HepG2 (cell line): Measurements from ENCODE around the gene NIP7. TPM values are rescaled to one million over a fixed set of nuclear protein-coding genes. Genes with fewer than 3 reads are reported as not detected.

Experiments used
- ATM ChIP-seq: fragments of 450-650 bp; IDR thresholded peaks from 2 replicates; pipeline ENCODE4 v1.7.1; 2017; ENCODE audit warnings: mild to moderate bottlenecking, borderline replicate concordance
- E2F1 ChIP-seq: sonication (generic); formaldehyde crosslinking; IDR thresholded peaks from 2 replicates; pipeline ENCODE4 v1.5.0; 2020; ENCODE audit warnings: missing genetic modification reagents
- HNRNPUL1 ChIP-seq: fragments of 200-400 bp; formaldehyde crosslinking; IDR thresholded peaks from 2 replicates; pipeline ENCODE4 v1.6.1; 2017; ENCODE audit warnings: low read depth, mild to moderate bottlenecking, low read length, moderate library complexity
- KMT2A ChIP-seq: sonication (generic); formaldehyde crosslinking; IDR thresholded peaks from 2 replicates; pipeline ENCODE4 v1.4.0; 2020; ENCODE audit warnings: missing genetic modification reagents
- NR0B2 ChIP-seq: sonication (generic); formaldehyde crosslinking; IDR thresholded peaks from 2 replicates; pipeline ENCODE4 v1.4.0; 2020; ENCODE audit warnings: mild to moderate bottlenecking, missing genetic modification reagents
- RAD51 ChIP-seq: fragments of 450-650 bp; IDR thresholded peaks from 2 replicates; pipeline ENCODE4 v1.6.1; 2016; ENCODE audit warnings: borderline replicate concordance
- SATB2 ChIP-seq: sonication (generic); formaldehyde crosslinking; IDR thresholded peaks from 2 replicates; pipeline ENCODE4 v1.5.0; 2020; ENCODE audit warnings: missing genetic modification reagents
- SP2 ChIP-seq: sonication (generic); formaldehyde crosslinking; IDR thresholded peaks from 2 replicates; pipeline ENCODE4 v1.5.1; 2020; ENCODE audit warnings: mild to moderate bottlenecking, missing genetic modification reagents
- SRY ChIP-seq: sonication (generic); formaldehyde crosslinking; IDR thresholded peaks from 2 replicates; pipeline ENCODE4 v1.8.0; 2022; ENCODE audit warnings: mild to moderate bottlenecking, missing genetic modification reagents
- TP53 ChIP-seq: sonication (generic); formaldehyde crosslinking; conservative IDR thresholded peaks from 2 replicates; pipeline ENCODE4 v1.4.0; 2020; ENCODE audit warnings: missing genetic modification reagents
- ZC3H13 ChIP-seq: sonication (generic); formaldehyde crosslinking; IDR thresholded peaks from 2 replicates; pipeline ENCODE4 v1.8.1; 2023; ENCODE audit warnings: mild to moderate bottlenecking, missing genetic modification reagents, moderate library complexity
- ZEB1 ChIP-seq: IDR thresholded peaks from 2 replicates; pipeline ENCODE4 v1.6.1; 2012; ENCODE audit warnings: mild to moderate bottlenecking, low read depth, inconsistent platforms; ENCODE audit not compliant: insufficient replicate concordance
- ZFP36L1 ChIP-seq: sonication (generic); formaldehyde crosslinking; IDR thresholded peaks from 2 replicates; pipeline ENCODE4 v1.8.0; 2022; ENCODE audit warnings: mild to moderate bottlenecking, missing genetic modification reagents, moderate library complexity
- ZMAT3 ChIP-seq: sonication (generic); formaldehyde crosslinking; conservative IDR thresholded peaks from 2 replicates; pipeline ENCODE4 v1.7.0; 2021; ENCODE audit warnings: missing genetic modification reagents
- ZNF224 ChIP-seq: sonication (generic); formaldehyde crosslinking; IDR thresholded peaks from 2 replicates; pipeline ENCODE4 v1.5.0; 2020; ENCODE audit warnings: mild to moderate bottlenecking, missing genetic modification reagents
- ZNF253 ChIP-seq: sonication (generic); formaldehyde crosslinking; IDR thresholded peaks from 2 replicates; pipeline ENCODE4 v1.8.0; 2022; ENCODE audit warnings: mild to moderate bottlenecking, missing genetic modification reagents, borderline replicate concordance
- ZNF367 ChIP-seq: sonication (generic); formaldehyde crosslinking; IDR thresholded peaks from 2 replicates; pipeline ENCODE4 v1.4.0; 2020; ENCODE audit warnings: missing genetic modification reagents, borderline replicate concordance
- ZNF446 ChIP-seq: sonication (generic); formaldehyde crosslinking; IDR thresholded peaks from 2 replicates; pipeline ENCODE4 v1.5.0; 2020; ENCODE audit warnings: mild to moderate bottlenecking, missing genetic modification reagents
- polyA plus RNA-seq, 8 experiments: library from polyadenylated mRNA; depleted of rRNA in 3 of 8; stranded (reverse) in 7 of 8; unstranded in 1 of 8; fragments of >200 nt; fragmentation: Illumina TruSeq in 4 of 8; extraction: Trizol in 4 of 8; gene quantifications; 2 replicates each; pipeline versions ENCODE4 v1.2.1 to v1.2.3, GENCODE V29; 2011 to 2016; ENCODE audit warnings: low read depth in 4 of 8, missing spikeins in 1 of 8, mixed read lengths in 1 of 8; ENCODE audit not compliant: insufficient read depth in 1 of 8
- total RNA-seq, 5 experiments: library from RNA; depleted of rRNA; stranded (reverse); fragments of >200 nt; fragmentation: Illumina TruSeq; extraction: Trizol; gene quantifications; 2 replicates each; pipeline ENCODE4 v1.2.3, GENCODE V29; 2016; ENCODE audit warnings: low read depth in 1 of 5
- TF ChIP-seq, protein P1 (sequence below): sonication (generic); formaldehyde crosslinking; IDR thresholded peaks from 2 replicates; pipeline ENCODE4 v1.4.0; 2020; ENCODE audit warnings: missing genetic modification reagents, borderline replicate concordance
- TF ChIP-seq, protein P2 (sequence below): sonication (generic); formaldehyde crosslinking; IDR thresholded peaks from 2 replicates; pipeline ENCODE4 v1.5.1; 2020; ENCODE audit warnings: mild to moderate bottlenecking, missing genetic modification reagents, borderline replicate concordance
- TF ChIP-seq, protein P3 (sequence below): IDR thresholded peaks from 2 replicates; pipeline ENCODE4 v1.6.1; 2012; ENCODE audit warnings: low read depth, low read length, improper control_type of control experiment

The NIP7 gene
- total and polyA plus RNA-seq, 2 of the 13 experiments (the other 11 are each of a cell fraction or from before 2014, with no cell fraction given), result 15.3 to 114 TPM

DNA sequence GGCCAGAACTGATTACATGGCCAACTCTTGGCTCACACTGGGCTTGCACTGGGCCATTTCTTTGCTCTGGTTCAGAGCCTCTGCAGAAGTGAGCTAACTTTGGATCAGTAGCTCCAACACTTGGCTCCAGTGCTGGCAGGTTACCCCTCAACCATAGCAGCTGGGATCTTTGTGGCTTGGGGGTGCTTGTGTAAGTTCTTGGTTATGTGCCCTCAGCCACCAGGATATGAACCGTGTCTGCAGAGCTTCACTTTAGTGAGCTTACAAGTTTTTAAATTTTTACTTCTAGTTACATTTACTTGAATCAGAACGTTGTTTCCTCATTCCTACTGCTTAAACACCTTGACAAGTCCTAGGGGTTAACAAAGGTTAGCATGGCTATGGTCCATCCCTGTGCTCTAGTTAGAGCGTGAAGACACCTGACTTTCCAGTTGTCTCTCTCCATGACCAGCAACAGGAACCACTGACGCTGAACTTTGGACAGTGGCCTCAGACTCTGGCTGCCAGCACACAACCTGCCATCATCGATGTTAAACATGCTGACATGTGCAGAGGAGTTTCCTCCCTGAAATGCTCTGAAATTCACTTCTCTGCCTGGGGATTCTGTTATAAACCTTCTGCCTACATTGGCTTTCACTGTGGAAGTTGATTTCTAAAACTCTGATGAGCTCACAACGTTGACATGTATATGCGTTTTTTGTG lies 13.2 kb upstream of the NIP7 start (continued):
- TF ChIP-seq ZC3H13 (CRISPR knock-in tag) (peak; percentile 61; the same call in 1 of the 2 replicates), ZNF224 (CRISPR knock-in tag) (no peak), E2F1 (CRISPR knock-in tag) (no peak), ATM (no peak), ZNF446 (CRISPR knock-in tag) (0 out of 2 replicates have a peak, but pooled peaks have one; percentile 34), HNRNPUL1 (no peak), ZMAT3 (0 out of 2 replicates have a peak, but pooled peaks have one; percentile 83), RAD51 (no peak), ZNF253 (CRISPR knock-in tag) (no peak), SRY (CRISPR knock-in tag) (peak; percentile 58; the same call in 1 of the 2 replicates), KMT2A (CRISPR knock-in tag) (peak; percentile 73), SP2 (CRISPR knock-in tag) (no peak), SATB2 (no peak), ZEB1 (peak; percentile 10), TP53 (CRISPR knock-in tag) (no peak), ZFP36L1 (CRISPR knock-in tag) (0 out of 2 replicates have a peak, but pooled peaks have one; percentile 17), NR0B2 (no peak), ZNF367 (no peak)
- TF ChIP-seq, protein P1, sequence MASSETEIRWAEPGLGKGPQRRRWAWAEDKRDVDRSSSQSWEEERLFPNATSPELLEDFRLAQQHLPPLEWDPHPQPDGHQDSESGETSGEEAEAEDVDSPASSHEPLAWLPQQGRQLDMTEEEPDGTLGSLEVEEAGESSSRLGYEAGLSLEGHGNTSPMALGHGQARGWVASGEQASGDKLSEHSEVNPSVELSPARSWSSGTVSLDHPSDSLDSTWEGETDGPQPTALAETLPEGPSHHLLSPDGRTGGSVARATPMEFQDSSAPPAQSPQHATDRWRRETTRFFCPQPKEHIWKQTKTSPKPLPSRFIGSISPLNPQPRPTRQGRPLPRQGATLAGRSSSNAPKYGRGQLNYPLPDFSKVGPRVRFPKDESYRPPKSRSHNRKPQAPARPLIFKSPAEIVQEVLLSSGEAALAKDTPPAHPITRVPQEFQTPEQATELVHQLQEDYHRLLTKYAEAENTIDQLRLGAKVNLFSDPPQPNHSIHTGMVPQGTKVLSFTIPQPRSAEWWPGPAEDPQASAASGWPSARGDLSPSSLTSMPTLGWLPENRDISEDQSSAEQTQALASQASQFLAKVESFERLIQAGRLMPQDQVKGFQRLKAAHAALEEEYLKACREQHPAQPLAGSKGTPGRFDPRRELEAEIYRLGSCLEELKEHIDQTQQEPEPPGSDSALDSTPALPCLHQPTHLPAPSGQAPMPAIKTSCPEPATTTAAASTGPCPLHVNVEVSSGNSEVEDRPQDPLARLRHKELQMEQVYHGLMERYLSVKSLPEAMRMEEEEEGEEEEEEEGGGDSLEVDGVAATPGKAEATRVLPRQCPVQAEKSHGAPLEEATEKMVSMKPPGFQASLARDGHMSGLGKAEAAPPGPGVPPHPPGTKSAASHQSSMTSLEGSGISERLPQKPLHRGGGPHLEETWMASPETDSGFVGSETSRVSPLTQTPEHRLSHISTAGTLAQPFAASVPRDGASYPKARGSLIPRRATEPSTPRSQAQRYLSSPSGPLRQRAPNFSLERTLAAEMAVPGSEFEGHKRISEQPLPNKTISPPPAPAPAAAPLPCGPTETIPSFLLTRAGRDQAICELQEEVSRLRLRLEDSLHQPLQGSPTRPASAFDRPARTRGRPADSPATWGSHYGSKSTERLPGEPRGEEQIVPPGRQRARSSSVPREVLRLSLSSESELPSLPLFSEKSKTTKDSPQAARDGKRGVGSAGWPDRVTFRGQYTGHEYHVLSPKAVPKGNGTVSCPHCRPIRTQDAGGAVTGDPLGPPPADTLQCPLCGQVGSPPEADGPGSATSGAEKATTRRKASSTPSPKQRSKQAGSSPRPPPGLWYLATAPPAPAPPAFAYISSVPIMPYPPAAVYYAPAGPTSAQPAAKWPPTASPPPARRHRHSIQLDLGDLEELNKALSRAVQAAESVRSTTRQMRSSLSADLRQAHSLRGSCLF (CRISPR knock-in tag), result no peak
- TF ChIP-seq, protein P2, sequence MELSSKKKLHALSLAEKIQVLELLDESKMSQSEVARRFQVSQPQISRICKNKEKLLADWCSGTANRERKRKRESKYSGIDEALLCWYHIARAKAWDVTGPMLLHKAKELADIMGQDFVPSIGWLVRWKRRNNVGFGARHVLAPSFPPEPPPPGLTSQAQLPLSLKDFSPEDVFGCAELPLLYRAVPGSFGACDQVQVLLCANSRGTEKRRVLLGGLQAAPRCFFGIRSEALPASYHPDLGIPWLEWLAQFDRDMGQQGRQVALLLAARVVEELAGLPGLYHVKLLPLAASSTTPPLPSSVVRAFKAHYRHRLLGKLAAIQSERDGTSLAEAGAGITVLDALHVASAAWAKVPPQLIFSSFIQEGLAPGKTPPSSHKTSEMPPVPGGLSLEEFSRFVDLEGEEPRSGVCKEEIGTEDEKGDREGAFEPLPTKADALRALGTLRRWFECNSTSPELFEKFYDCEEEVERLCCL (CRISPR knock-in tag), result no peak
- TF ChIP-seq, protein P3, sequence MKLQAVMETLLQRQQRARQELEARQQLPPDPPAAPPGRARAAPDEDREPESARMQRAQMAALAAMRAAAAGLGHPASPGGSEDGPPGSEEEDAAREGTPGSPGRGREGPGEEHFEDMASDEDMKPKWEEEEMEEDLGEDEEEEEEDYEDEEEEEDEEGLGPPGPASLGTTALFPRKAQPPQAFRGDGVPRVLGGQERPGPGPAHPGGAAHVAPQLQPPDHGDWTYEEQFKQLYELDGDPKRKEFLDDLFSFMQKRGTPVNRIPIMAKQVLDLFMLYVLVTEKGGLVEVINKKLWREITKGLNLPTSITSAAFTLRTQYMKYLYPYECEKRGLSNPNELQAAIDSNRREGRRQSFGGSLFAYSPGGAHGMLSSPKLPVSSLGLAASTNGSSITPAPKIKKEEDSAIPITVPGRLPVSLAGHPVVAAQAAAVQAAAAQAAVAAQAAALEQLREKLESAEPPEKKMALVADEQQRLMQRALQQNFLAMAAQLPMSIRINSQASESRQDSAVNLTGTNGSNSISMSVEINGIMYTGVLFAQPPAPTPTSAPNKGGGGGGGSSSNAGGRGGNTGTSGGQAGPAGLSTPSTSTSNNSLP, result no peak
